Activated CD4-positive, alpha-beta T cell treated with anti-CD3 and anti-CD28 coated beads, Interleukin-2, amount 10 ng/mL, durations not matched to agents 7 days and 5 days (primary cell): ENCODE measurements around the gene PI4K2A. TPM values are rescaled to one million over a fixed set of nuclear protein-coding genes. Genes with fewer than 3 reads are reported as not detected.
A peak's percentile ranks its signal among the peaks of the same experiment; 100 is the strongest.

Experiments
- CTCF ChIA-PET: fragments of 350-600 bp; sonication (Branson Sonifier 250); formaldehyde crosslinking; loops from one replicate; lab custom pipeline; 2021; ENCODE audit warnings: antibody characterized with exemption; lab: Charles Lee
- POLR2A ChIA-PET: fragments of 350-600 bp; sonication (Branson Sonifier 250); formaldehyde crosslinking; loops from one replicate; lab custom pipeline; 2021; ENCODE audit warnings: antibody characterized with exemption; lab: Charles Lee
- DNase-seq: peaks from one replicate; pipeline ENCODE4 v3.0.0-alpha.2; 2020
- H3K27ac Mint-ChIP-seq: one replicate; pipeline ENCODE4 v1.8.0; 2021; ENCODE audit warnings: mild to moderate bottlenecking, moderate library complexity, mixed read lengths
- H3K27me3 Mint-ChIP-seq: one replicate; pipeline ENCODE4 v1.8.0; 2021; ENCODE audit warnings: mixed read lengths
- H3K36me3 Mint-ChIP-seq: one replicate; pipeline ENCODE4 v1.8.0; 2021; ENCODE audit warnings: low read depth, mixed read lengths
- H3K4me1 Mint-ChIP-seq: one replicate; pipeline ENCODE4 v1.8.0; 2021; ENCODE audit warnings: mixed read lengths
- H3K4me3 Mint-ChIP-seq: one replicate; pipeline ENCODE4 v1.8.0; 2021; ENCODE audit warnings: mild to moderate bottlenecking, moderate library complexity, mixed read lengths
- H3K9me3 Mint-ChIP-seq: one replicate; pipeline ENCODE4 v1.8.0; 2021; ENCODE audit warnings: mixed read lengths
- total RNA-seq, 2 experiments: library from RNA; stranded (reverse); gene quantifications; one replicate each; pipeline ENCODE4 v1.2.3, GENCODE V29; 2021

The PI4K2A gene
- total RNA-seq, 2 experiments from 2014 or later: 9.9 to 10.1 TPM

DNA sequence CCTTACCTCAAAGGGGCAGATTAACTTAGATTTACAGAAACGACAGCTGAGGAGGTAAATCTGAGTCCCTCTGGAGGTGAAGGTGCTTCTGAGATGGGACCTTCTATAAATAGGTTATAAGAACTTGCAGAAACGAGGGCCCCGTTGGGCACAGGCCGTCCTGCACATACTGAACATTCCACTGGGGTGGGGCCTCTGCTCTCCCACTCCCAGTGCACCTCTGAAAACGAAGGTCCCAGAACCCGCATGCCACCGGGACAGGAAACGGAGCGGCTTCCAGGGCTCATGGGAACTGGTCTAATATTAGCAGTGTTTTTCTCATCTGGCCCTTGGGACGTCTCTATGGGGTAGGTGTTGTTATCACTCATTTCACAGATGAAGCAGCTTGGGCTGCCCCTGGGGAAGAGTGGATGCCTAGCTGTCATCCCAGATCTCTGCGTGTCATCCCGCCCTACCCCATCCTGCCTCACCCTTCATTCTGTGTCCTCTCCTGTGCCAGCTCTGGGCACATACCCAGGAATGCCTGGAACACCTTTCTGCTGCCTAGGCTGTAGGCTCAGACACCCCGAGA is 31.4 kb upstream of the PI4K2A start:
- H3K4me3 Mint-ChIP-seq: no peak overlapping the region
- CTCF ChIA-PET: interaction anchor here (0.6 to 2.0 kb wide), 2 partner anchors 37 to 1602 kb away, joined by 3 to 8 read pairs; partner anchors contain the start of gene ANKRD2
- H3K4me1 Mint-ChIP-seq: no peaks in the 10 kb centered on the region
- no peak for DNase-seq
- H3K9me3 Mint-ChIP-seq: no peaks in the 10 kb centered on the region
- H3K36me3 Mint-ChIP-seq: no peaks in the 10 kb centered on the region
- no peak overlapping the region for H3K27ac Mint-ChIP-seq
- POLR2A ChIA-PET: no interaction called here
- H3K27me3 Mint-ChIP-seq: peaks cover 3% of the 10 kb centered on the region

DNA sequence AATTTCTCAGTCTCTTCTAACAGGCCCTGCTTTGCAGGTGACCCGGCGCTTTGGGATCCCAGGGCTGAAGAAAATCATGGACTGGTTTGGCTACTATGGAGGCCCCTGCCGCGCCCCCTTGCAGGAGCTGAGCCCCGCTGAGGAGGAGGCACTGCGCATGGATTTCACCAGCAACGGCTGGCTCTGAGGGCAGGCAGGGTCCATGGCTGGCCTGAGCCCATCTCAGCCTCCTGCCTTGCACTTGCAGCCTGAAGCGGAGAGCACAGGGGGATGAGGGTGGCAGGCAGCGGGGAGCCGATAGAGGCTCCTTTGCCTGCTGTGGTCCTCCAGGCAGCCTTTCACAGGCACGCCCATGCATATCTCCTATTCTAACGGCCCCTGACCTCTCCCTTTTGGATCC is 29.0 kb upstream of the PI4K2A start:
- Mint-ChIP-seq H3K27ac (no peak overlapping the region), H3K36me3 (no peaks in the 10 kb centered on the region), H3K4me3 (no peak overlapping the region), H3K27me3 (no peaks in the 10 kb centered on the region), H3K9me3 (no peaks in the 10 kb centered on the region), H3K4me1 (no peaks in the 10 kb centered on the region)
- CTCF ChIA-PET: interaction anchor here (0.9 to 2.2 kb wide), 3 partner anchors 11 to 40 kb away, joined by 5 to 11 read pairs (median 5); partner anchors contain the start of gene ANKRD2
- DNase-seq: no peak
- POLR2A ChIA-PET: interaction anchor here (0.5 kb wide), 1 partner anchor 10 kb away, joined by 5 read pairs; no protein-coding TSS in a partner anchor

DNA sequence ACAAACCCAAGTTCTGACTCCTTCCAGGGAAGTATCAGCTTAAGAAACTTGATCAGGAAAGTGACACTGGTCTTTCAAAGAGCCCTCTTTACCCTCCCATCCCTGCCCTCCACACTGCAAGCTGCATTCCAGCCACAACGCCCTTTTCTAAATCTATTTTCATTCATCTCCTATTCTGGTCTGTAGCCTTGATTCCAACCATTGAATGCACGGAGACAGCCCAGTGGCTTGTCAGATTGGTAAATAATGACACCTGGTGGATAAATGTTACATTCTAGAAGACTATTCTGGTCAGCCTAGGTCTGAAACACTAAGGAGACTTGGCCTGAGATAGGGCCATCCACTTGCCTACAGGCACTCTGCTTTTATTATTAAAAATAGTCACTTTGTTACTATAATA is 28.1 kb upstream of the PI4K2A start:
- Mint-ChIP-seq H3K27ac (no peak overlapping the region), H3K4me1 (no peaks in the 10 kb centered on the region), H3K9me3 (no peaks in the 10 kb centered on the region), H3K4me3 (no peak overlapping the region), H3K27me3 (no peaks in the 10 kb centered on the region), H3K36me3 (no peaks in the 10 kb centered on the region)
- CTCF ChIA-PET: interaction anchor here (0.7 to 2.2 kb wide), 4 partner anchors 12 to 254 kb away, joined by 3 to 11 read pairs (median 4); partner anchors contain the start of genes ANKRD2 and PI4K2A
- POLR2A ChIA-PET: no interaction called here
- no peak for DNase-seq

DNA sequence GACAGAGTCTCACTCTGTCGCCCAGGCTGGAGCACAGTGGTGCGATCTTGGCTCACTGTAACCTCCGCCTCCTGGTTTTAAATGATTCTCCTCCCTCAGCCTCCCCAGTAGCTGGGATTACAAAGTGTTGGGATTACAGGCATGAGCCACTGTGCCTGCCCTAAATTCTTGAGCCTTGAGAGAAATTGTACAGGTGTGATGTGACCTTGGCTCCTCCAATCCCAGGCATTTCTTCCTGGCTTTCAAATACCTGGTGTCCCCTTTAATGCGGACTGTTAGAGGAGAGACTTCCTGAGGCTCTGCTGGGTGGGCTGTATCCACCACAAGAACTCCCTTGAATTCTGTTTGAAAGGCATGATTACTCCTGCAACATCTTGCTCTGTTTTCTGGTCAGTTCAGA is 22.2 kb upstream of the PI4K2A start:
- Mint-ChIP-seq H3K4me1 (no peaks in the 10 kb centered on the region), H3K27me3 (no peaks in the 10 kb centered on the region), H3K27ac (no peak overlapping the region), H3K36me3 (no peaks in the 10 kb centered on the region), H3K4me3 (no peak overlapping the region), H3K9me3 (no peaks in the 10 kb centered on the region)
- POLR2A ChIA-PET: no interaction called here
- no peak for DNase-seq
- CTCF ChIA-PET: no interaction called here

DNA sequence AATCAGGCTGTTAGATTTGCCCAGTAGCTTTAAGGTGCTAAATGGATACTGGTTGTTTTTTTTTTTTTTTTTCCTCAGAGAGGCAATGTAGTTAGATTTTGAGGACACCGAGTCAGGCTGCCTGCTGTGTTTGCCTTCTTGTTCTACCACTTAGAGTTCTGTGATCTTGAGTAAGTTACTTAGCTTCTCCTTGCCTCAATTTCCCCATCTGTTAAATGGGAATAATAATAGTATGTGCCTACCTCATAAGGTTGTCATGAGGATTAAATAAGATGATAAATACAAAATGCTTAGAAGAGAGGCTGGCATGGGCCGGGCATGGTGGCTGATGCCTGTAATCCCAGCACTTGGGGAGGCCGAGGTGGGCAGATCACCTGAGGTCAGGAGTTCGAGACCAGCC is 21.7 kb upstream of the PI4K2A start:
- Mint-ChIP-seq H3K9me3 (no peaks in the 10 kb centered on the region), H3K27me3 (no peaks in the 10 kb centered on the region), H3K36me3 (no peaks in the 10 kb centered on the region), H3K27ac (no peak overlapping the region), H3K4me1 (no peaks in the 10 kb centered on the region), H3K4me3 (no peak overlapping the region)
- CTCF ChIA-PET: no interaction called here
- POLR2A ChIA-PET: no interaction called here
- DNase-seq: no peak

DNA sequence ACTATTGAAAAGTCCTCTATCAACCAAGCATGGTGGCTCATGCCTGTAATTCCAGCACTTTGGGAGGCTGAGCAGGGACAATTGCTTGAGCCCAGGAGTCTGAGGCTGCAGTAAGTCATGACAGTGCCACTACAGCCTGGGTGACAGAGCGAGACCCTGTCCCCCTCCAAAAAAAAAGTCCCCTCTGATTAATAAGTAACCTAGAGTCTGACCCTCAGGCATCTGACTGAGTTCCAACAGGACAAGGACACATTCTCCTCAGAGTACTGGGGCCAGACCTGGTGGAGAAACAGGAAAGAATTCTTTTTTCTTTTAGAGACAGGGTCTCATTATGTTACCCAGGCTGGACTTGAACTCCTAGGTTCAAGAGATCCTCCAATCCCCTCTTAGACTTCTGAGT is 17.2 kb upstream of the PI4K2A start:
- H3K4me3 Mint-ChIP-seq: no peak overlapping the region
- ChIA-PET CTCF (interaction anchor here (1.0 to 1.1 kb wide), 2 partner anchors 34 to 586 kb away, joined by 3 read pairs; no protein-coding TSS in a partner anchor), POLR2A (no interaction called here)
- H3K9me3 Mint-ChIP-seq: no peaks in the 10 kb centered on the region
- H3K27me3 Mint-ChIP-seq: no peaks in the 10 kb centered on the region
- H3K27ac Mint-ChIP-seq: no peak overlapping the region
- DNase-seq: no peak
- H3K36me3 Mint-ChIP-seq: no peaks in the 10 kb centered on the region
- no peaks in the 10 kb centered on the region for H3K4me1 Mint-ChIP-seq

DNA sequence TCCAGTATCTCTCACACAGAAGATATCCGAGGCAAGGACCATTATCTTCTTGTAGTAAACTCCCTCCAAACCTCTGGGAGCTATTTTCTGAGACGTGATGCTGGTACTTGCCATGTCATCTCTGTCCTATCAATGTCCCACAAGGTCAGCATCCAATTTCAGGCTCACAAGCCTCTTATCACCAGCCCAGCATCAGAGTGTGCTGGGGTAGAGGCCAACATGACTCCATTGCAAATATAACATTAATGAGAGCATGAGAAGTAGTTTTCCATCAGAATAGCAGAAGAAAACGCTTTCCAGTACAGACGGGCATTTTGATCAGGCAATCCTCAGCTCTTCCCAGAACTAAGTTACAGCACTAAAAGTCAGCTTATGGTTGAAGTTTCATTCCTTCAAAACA is 12.7 kb upstream of the PI4K2A start:
- Mint-ChIP-seq H3K4me1 (peaks cover 7% of the 10 kb centered on the region), H3K9me3 (no peaks in the 10 kb centered on the region), H3K36me3 (no peaks in the 10 kb centered on the region), H3K27me3 (no peaks in the 10 kb centered on the region), H3K4me3 (no peak overlapping the region), H3K27ac (no peak overlapping the region)
- POLR2A ChIA-PET: no interaction called here
- CTCF ChIA-PET: no interaction called here
- DNase-seq: no peak

DNA sequence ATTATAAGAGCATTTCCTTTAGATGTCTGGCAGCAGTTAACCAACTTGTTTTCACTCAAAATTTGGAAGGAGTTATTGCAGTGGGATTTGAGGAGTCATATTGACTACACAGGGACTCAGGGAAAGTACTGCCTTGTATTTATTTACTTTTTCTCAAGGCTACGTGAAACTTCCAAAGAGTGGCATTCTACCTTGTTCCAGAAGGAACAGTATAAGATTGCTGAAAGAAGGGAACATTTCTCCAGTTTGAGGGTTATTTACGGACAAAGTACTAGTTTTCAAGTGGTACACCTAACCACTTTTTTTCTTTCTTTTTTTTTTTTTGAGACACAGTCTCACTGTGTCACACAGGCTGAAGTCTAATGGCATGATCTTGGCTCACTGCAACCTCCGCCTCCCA is 12.2 kb upstream of the PI4K2A start:
- no peak for DNase-seq
- Mint-ChIP-seq H3K36me3 (peaks cover under 1% of the 10 kb centered on the region), H3K27me3 (no peaks in the 10 kb centered on the region), H3K9me3 (no peaks in the 10 kb centered on the region), H3K27ac (no peak overlapping the region), H3K4me1 (peaks cover 11% of the 10 kb centered on the region), H3K4me3 (no peak overlapping the region)
- ChIA-PET POLR2A (no interaction called here), CTCF (no interaction called here)

DNA sequence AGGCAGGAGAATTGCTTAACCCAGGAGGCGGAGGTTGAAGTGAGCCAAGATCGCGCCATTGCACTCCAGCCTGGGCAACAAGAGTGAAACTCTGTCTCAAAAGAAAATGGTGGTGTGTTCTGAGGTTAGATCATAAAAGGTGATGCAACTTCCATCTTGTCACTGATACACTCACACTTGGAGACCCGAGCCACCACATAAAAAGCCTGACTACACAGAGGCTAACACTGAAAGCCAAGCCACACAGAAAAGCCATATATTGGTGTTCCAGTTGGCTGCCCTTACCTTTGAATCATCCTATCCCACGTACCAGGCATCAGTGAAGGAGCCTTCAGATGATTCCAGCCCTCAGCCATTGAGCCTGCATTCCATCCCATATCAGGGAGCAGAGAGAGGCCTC is 11.2 kb upstream of the PI4K2A start:
- ChIA-PET CTCF (no interaction called here), POLR2A (no interaction called here)
- no peaks in the 10 kb centered on the region for H3K27me3 Mint-ChIP-seq
- H3K9me3 Mint-ChIP-seq: no peaks in the 10 kb centered on the region
- H3K4me3 Mint-ChIP-seq: no peak overlapping the region
- peaks cover 2% of the 10 kb centered on the region for H3K36me3 Mint-ChIP-seq
- H3K27ac Mint-ChIP-seq: no peak overlapping the region
- peaks cover 18% of the 10 kb centered on the region for H3K4me1 Mint-ChIP-seq
- DNase-seq: no peak

DNA sequence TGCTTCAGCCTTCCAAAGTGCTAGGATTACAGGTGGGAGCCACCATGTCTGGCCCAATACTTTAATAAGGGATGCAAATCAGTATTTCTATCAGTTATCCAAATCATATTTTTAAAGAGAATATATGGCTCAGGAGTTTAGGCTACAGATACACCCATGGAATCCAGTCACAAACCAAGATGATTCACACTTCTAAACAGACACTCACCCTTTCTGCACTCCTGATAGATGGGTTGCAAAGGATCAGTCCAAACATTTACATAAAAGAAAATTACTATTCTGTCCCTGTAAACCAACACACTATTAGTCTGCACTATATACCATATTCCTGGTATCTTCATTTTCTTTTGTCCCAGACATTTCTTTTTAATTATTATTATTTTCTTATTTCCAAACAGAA is 9.4 kb upstream of the PI4K2A start:
- DNase-seq: no peak
- H3K9me3 Mint-ChIP-seq: no peaks in the 10 kb centered on the region
- no peak overlapping the region for H3K27ac Mint-ChIP-seq
- no peak overlapping the region for H3K4me3 Mint-ChIP-seq
- CTCF ChIA-PET: no interaction called here
- no peaks in the 10 kb centered on the region for H3K27me3 Mint-ChIP-seq
- POLR2A ChIA-PET: no interaction called here
- H3K4me1 Mint-ChIP-seq: peaks cover 18% of the 10 kb centered on the region
- H3K36me3 Mint-ChIP-seq: peaks cover 2% of the 10 kb centered on the region

DNA sequence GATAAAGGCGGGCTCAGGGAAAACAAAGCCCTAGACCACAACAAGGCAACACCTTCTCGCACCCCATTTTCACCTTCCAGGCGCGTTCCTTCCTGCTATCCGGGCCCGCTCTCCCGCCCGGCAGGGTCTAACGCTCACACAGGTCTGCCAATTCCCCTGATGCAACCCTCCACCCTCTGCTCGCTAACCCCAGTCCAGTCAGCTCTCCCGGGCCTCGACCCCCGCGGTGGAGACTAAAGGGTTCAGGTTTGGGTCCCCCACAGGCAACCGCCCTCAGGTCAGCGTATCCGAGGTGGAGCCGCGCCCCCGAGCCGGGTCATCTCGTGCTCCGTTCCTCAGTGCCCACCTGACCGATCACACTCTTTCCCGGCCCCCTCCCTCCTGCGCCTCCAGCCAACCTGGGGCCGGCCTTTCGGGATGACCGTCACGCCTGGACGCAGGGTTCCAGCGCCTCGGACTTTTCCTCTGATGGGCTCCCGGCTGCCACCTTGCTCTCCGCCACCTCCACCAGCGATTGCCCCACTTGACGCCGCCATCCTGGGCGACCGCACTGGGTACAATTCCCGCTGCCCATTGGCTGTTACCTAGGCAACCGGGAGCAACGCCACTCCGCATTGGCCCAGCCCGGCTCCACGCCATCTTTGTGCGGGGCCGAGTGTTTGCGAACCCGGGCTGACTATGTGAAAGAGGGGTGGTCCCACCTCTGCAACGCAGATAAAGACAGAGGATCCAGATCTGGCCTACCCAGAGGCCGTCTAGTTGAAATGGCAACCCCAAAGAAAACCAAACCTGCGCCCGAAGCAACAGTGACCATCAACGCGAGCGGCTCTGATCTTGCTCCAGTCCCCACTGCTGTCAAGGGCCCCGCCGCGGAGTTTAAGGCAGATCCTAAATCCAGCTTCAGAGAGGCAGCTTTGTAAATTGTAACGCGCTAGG is 7.3 kb upstream of the PI4K2A start, which contains the start of gene MORN4:
TSS of gene MORN4 (minus strand) at position 552 of the 936 bp plus-strand sequence. CDS start 13,847 bp downstream, outside the sequence.
- CTCF ChIA-PET: no interaction called here
- Mint-ChIP-seq H3K4me3 (peak within 1 kb of the TSS; percentile 93), H3K9me3 (no peaks in the 10 kb centered on the region), H3K27me3 (no peaks in the 10 kb centered on the region), H3K27ac (peak within 1 kb of the TSS; percentile 87), H3K4me1 (peaks cover 18% of the 10 kb centered on the region), H3K36me3 (peaks cover 2% of the 10 kb centered on the region)
- peak; percentile 94 for DNase-seq
- POLR2A ChIA-PET: no interaction called here

DNA sequence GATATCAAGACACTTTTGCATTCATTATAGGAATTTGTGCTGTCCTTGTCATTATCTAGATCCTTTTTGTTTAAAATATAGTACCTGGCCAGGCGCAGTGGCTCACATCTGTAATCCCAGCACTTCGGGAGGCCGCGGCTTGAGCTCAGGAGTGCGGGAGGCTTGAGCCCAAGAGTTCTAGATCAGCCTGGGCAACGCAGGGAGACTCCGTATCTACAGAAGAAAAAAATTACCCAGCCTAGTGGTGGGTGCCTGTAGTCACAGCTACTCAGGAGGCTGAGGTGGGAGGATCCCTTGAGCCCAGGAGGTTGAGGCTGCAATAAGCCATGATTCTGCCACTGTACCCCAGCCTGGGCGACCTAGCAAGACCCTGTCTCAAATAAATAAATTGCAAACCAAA is 6.5 kb upstream of the PI4K2A start:
- Mint-ChIP-seq H3K9me3 (no peaks in the 10 kb centered on the region), H3K27ac (peak overlapping the region; percentile 87), H3K4me1 (peaks cover 18% of the 10 kb centered on the region), H3K27me3 (no peaks in the 10 kb centered on the region), H3K4me3 (peak overlapping the region; percentile 93), H3K36me3 (peaks cover 2% of the 10 kb centered on the region)
- DNase-seq: no peak
- POLR2A ChIA-PET: no interaction called here
- CTCF ChIA-PET: no interaction called here

DNA sequence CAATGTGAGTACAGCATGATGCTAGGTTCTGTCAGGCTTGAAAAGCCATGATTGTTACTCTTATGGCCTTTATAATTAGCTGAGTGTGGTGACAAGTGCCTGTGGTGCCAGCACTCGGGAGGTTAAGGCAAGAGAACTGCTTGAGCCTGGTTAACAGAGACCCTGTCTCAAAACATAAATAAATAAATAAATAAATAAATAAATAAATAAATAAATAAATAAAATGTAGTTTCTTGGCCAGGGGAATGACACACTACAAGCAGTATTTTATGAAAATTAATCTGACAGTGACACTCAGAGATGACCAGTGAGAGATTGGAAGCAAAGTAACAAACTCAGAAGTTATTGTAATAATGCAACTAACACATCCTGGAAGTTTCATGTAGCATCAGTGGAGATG is 4.9 kb upstream of the PI4K2A start:
- Mint-ChIP-seq H3K4me3 (no peak overlapping the region), H3K9me3 (no peaks in the 10 kb centered on the region), H3K4me1 (peaks cover 22% of the 10 kb centered on the region), H3K27me3 (no peaks in the 10 kb centered on the region), H3K27ac (no peak overlapping the region), H3K36me3 (peaks cover 2% of the 10 kb centered on the region)
- CTCF ChIA-PET: no interaction called here
- POLR2A ChIA-PET: no interaction called here
- no peak for DNase-seq
